PC-9 (cell line): ENCODE data around the gene SNRNP25. TPM values are rescaled to one million over a fixed set of nuclear protein-coding genes. Genes with fewer than 3 reads are reported as not detected.

Experiments used
- BruUV-seq: library from RNA; stranded (reverse); fragments of 400-500 nt; replicated peaks from 2 replicates; lab custom pipeline; 2021; lab: Mats Ljungman, UMichigan
- CTCF ChIA-PET: fragments of 300-600 bp; sonication (Branson Sonifier 250); formaldehyde crosslinking; loops from one replicate; lab custom pipeline; 2022; ENCODE audit warnings: antibody characterized with exemption; lab: Charles Lee
- POLR2A ChIA-PET: fragments of 300-600 bp; sonication (Branson Sonifier 250); formaldehyde crosslinking; loops from one replicate; lab custom pipeline; 2022; ENCODE audit warnings: antibody characterized with exemption; ENCODE audit not compliant: unreplicated experiment; lab: Charles Lee
- DNase-seq, 2 experiments: peaks; one replicate each; pipeline versions ENCODE4 v3.0.0 to v3.0.0-alpha.2; 2015 to 2022; ENCODE audit warnings: mixed read lengths in 1 of 2
- H2AFZ ChIP-seq: fragments of 200-600 bp; sonication (generic); 2 replicates; pipeline ENCODE4 v1.8.1; 2017; ENCODE audit warnings: antibody characterized with exemption
- H3F3A ChIP-seq: fragments of 200-600 bp; sonication (generic); 2 replicates; pipeline ENCODE4 v1.8.1; 2017; ENCODE audit warnings: antibody characterized with exemption, mild to moderate bottlenecking, low read depth; ENCODE audit not compliant: insufficient read depth
- H3K27ac ChIP-seq: fragments of 200-600 bp; sonication (generic); 2 replicates; pipeline ENCODE4 v1.6.1; 2016; ENCODE audit warnings: mixed run types
- H3K27me3 ChIP-seq: fragments of 200-600 bp; sonication (generic); 2 replicates; pipeline ENCODE4 v1.6.1; 2016; ENCODE audit warnings: low read depth, mixed run types; ENCODE audit not compliant: insufficient read depth
- H3K36me3 ChIP-seq: fragments of 200-600 bp; sonication (generic); 2 replicates; pipeline ENCODE4 v1.6.1; 2016; ENCODE audit warnings: low read depth, mixed run types
- H3K4me1 ChIP-seq: fragments of 200-600 bp; sonication (generic); replicated peaks from 2 replicates; pipeline ENCODE4 v1.6.1; 2016; ENCODE audit warnings: mixed run types; ENCODE audit not compliant: insufficient read depth
- H3K4me2 ChIP-seq: fragments of 200-600 bp; sonication (generic); 2 replicates; pipeline ENCODE4 v1.6.1; 2017; ENCODE audit warnings: mixed run types
- H3K4me3 ChIP-seq: fragments of 200-600 bp; sonication (generic); 2 replicates; pipeline ENCODE4 v1.6.1; 2016; ENCODE audit warnings: mixed run types
- H3K79me2 ChIP-seq: fragments of 200-600 bp; sonication (generic); 2 replicates; pipeline ENCODE4 v1.6.1; 2017; ENCODE audit warnings: low read depth, mixed run types
- H3K9me2 ChIP-seq: fragments of 200-600 bp; sonication (generic); 2 replicates; pipeline ENCODE4 v1.8.1; 2017; ENCODE audit warnings: mild to moderate bottlenecking; ENCODE audit not compliant: insufficient read depth
- H3K9me3 ChIP-seq: fragments of 200-600 bp; sonication (generic); 2 replicates; pipeline ENCODE4 v1.8.1; 2016; ENCODE audit warnings: low read depth; ENCODE audit not compliant: insufficient read depth
- H4K20me1 ChIP-seq: fragments of 200-600 bp; sonication (generic); 2 replicates; pipeline ENCODE4 v1.8.1; 2017; ENCODE audit not compliant: insufficient read depth
- EZH2 ChIP-seq: fragments of 200-600 bp; sonication (generic); IDR thresholded peaks from 2 replicates; pipeline ENCODE4 v1.8.0; 2017; ENCODE audit warnings: antibody characterized with exemption, low read depth
- intact Hi-C: fragments of 100-400 bp; cut with micrococcal nuclease; formaldehyde crosslinking; loops from one replicate; pipeline ENCODE4 v1.10.0; 2022; ENCODE audit not compliant: unreplicated experiment
- total RNA-seq: library from RNA; stranded (reverse); gene quantifications from 2 replicates; pipeline ENCODE4 v1.2.3, GENCODE V29; 2021
- TF ChIP-seq, protein P1 (sequence below): fragments of 200-600 bp; sonication (generic); conservative IDR thresholded peaks from 2 replicates; pipeline ENCODE4 v1.6.1; 2017; ENCODE audit warnings: mixed run types, antibody characterized with exemption, mild to moderate bottlenecking, moderate library complexity

The SNRNP25 gene
- total RNA-seq, 1 experiment from 2014 or later = 61.4 TPM

DNA sequence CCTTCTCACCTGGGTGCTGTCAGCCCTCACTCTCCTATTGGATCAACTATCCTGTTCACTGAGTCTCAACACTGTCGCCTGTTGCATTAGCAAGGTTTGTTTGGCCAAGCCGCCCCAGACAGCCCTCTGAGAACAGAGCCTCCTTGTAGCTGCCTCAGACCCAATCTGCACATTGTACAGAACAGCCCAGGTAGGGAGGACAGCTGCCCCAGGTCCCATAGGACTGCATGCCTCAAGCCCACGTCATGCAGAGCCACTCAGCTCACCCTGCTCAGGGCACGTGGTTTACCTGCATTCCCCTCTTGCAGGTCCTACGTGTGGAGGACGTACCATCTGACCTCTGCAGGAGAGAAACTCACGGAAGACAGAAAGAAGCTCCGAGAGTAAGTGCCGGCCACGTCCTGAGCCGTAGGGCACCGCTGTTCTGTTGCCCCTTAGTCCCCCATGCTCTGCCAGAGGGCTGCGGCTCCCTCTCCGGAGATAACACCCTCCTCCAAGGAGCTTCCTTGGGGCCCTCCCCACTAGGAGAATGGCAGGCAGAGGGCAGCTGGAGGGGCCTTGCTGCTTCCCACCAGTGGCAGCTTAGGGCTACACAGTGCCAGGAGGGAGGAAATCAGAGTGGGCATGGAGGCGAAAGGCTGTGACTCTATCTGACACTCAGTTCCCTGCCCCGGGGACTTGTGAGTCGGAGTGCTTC is 2.8 kb downstream of the SNRNP25 start:
- H2AFZ ChIP-seq = no peak overlapping the region
- intact Hi-C loops = no loop called here

DNA sequence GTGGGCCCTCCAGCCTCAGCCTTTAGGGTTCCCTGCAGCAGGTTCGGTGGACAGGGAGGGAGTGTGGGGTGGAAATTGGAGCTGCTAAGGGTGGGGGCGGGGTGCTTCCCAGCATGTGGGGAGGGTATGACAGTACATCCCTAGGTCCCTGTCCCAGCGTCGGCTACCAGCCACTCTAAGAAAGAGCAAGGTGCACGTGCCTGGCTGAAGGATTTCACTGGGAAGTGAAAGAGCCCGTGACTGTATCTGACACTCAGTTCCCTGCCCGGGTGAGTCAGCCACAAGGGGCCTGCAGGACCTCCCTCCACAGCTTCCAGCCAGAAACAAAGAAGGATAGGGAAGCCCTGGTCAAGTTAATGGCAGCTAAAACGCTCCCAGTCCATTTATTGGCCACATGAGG is 4.1 kb downstream of the SNRNP25 start:
- H2AFZ ChIP-seq = no peak overlapping the region
- BruUV-seq = no TSS peak
- TF ChIP-seq, protein P1, sequence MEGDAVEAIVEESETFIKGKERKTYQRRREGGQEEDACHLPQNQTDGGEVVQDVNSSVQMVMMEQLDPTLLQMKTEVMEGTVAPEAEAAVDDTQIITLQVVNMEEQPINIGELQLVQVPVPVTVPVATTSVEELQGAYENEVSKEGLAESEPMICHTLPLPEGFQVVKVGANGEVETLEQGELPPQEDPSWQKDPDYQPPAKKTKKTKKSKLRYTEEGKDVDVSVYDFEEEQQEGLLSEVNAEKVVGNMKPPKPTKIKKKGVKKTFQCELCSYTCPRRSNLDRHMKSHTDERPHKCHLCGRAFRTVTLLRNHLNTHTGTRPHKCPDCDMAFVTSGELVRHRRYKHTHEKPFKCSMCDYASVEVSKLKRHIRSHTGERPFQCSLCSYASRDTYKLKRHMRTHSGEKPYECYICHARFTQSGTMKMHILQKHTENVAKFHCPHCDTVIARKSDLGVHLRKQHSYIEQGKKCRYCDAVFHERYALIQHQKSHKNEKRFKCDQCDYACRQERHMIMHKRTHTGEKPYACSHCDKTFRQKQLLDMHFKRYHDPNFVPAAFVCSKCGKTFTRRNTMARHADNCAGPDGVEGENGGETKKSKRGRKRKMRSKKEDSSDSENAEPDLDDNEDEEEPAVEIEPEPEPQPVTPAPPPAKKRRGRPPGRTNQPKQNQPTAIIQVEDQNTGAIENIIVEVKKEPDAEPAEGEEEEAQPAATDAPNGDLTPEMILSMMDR = no peak
- TF ChIP-seq EZH2 = no peak
- H3K4me2 ChIP-seq = no peak overlapping the region
- no peaks in the 10 kb centered on the region for H3K9me3 ChIP-seq
- H4K20me1 ChIP-seq = no peaks in the 10 kb centered on the region
- H3F3A ChIP-seq = no peaks in the 10 kb centered on the region
- ChIA-PET CTCF (interaction anchor here (0.6 kb wide), 1 partner anchor 608 kb away, joined by 3 read pairs; no protein-coding TSS in a partner anchor), POLR2A (no interaction called here)
- no peak for DNase-seq
- H3K4me3 ChIP-seq = no peak overlapping the region
- H3K79me2 ChIP-seq = peaks cover 13% of the 10 kb centered on the region; the same call in 1 of the 2 replicates
- no peaks in the 10 kb centered on the region for H3K9me2 ChIP-seq
- no peaks in the 10 kb centered on the region; the same call in 1 of the 2 replicates for H3K4me1 ChIP-seq
- intact Hi-C loops = no loop called here
- H3K36me3 ChIP-seq = no peaks in the 10 kb centered on the region
- H3K27me3 ChIP-seq = no peaks in the 10 kb centered on the region
- H3K27ac ChIP-seq = no peak overlapping the region

More for the DNA sequence above, 2.8 kb downstream of the SNRNP25 start:
- ChIA-PET POLR2A (no interaction called here), CTCF (interaction anchor here (0.6 kb wide), 1 partner anchor 1316 kb away, joined by 3 read pairs; no protein-coding TSS in a partner anchor)
- Histone ChIP-seq H4K20me1 (0 out of 2 replicates have a peak, but pooled peaks cover 7% of the 10 kb centered on the region), H3K36me3 (peaks cover 1% of the 10 kb centered on the region; the same call in 1 of the 2 replicates), H3K27ac (no peak overlapping the region), H3K9me3 (no peaks in the 10 kb centered on the region), H3K4me3 (no peak overlapping the region), H3F3A (peaks cover 2% of the 10 kb centered on the region; the same call in 1 of the 2 replicates), H3K4me2 (no peak overlapping the region), H3K27me3 (no peaks in the 10 kb centered on the region), H3K4me1 (peaks cover 7% of the 10 kb centered on the region), H3K79me2 (peaks cover 21% of the 10 kb centered on the region), H3K9me2 (no peaks in the 10 kb centered on the region)
- no peak for DNase-seq
- no TSS peak for BruUV-seq
- TF ChIP-seq, protein P1 = no peak
- no peak for TF ChIP-seq EZH2

DNA sequence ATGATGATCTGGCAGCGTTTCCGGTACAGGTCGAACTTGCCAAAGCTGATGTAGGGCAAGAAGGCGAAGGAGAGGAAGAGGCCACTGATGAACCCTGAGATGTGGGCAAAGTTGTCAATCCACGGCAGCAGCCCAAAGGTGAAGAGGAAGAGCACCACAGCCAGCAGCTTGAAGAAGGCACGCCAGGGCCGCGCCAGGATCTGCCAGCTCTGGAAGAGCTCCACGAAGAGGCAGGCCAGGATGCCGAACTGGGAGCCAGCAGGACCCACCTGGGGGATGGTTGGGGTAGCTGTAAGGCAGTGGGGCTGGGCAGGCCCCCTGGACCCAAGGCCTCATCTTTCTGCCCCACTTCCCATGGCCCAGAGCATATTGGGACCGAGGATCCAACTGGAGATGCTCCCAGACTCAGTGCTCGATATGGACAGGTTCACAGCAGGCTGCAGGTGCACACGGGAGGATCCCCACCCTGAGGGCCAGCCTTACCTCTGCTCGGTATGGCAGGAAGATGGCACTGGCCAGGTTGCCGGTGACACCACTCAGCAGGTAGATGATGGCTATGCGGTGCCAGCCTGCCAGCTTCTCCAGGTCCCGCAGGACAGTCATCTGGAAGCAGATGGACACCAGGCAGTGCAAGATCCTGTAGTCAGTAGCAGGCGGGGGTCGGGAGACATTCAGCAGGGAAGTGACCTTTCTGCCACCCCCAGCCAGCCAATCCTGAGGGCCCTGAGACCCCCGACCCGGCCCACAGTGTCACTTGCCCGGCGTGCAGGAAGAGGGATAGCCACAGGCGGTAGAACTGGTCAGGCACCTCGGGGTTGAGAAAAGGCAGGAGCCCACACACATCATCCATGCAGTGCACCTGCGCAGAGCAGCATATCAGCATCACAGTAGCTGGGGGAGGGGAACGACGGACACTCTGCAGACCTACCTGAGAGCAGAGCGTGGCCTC is 5.1 kb downstream of the SNRNP25 start:
- no peak for DNase-seq
- Histone ChIP-seq H3K4me2 (no peak overlapping the region), H3K27ac (no peak overlapping the region), H4K20me1 (no peaks in the 10 kb centered on the region), H2AFZ (no peak overlapping the region), H3K36me3 (no peaks in the 10 kb centered on the region), H3K79me2 (peaks cover 10% of the 10 kb centered on the region; the same call in 1 of the 2 replicates), H3K9me3 (no peaks in the 10 kb centered on the region), H3K4me1 (no peaks in the 10 kb centered on the region; the same call in 1 of the 2 replicates), H3F3A (no peaks in the 10 kb centered on the region), H3K4me3 (no peak overlapping the region), H3K9me2 (no peaks in the 10 kb centered on the region), H3K27me3 (no peaks in the 10 kb centered on the region)
- no TSS peak for BruUV-seq
- POLR2A ChIA-PET = no interaction called here
- intact Hi-C loops = no loop called here
- no peak for TF ChIP-seq EZH2
- TF ChIP-seq, protein P1 = no peak
- CTCF ChIA-PET = no interaction called here
